HG02678 (cell line): ENCODE results near the gene COL11A2.

Experiments used
- ATAC-seq: cut with Tn5 transposase; IDR thresholded peaks from one replicate; pipeline ENCODE4 v1.9.1; 2021; ENCODE audit warnings: mild to moderate bottlenecking, moderate library complexity; ENCODE audit not compliant: unreplicated experiment

Gene COL11A2

GRCh38 chr6:33193619-33194018 lies 1.4 kb upstream of the COL11A2 start:
- no peak for ATAC-seq

GRCh38 chr6:33192671-33193602 lies 670 bp upstream of the COL11A2 start:
- no peak for ATAC-seq

GRCh38 chr6:33191383-33192104 lies 723 bp downstream of the COL11A2 start:
- ATAC-seq = no peak

- no peak for ATAC-seq
Measured at GRCh38 chr6:33190504-33191107, 1.7 kb downstream of the COL11A2 start.

GRCh38 chr6:33189625-33190448 lies 2.4 kb downstream of the COL11A2 start:
- ATAC-seq = no peak

GRCh38 chr6:33189164-33189563 lies 3.1 kb downstream of the COL11A2 start:
- no peak for ATAC-seq

GRCh38 chr6:33187809-33188208 lies 4.5 kb downstream of the COL11A2 start:
- ATAC-seq = no peak

- ATAC-seq = no peak
Measured at GRCh38 chr6:33185654-33186187, 6.5 kb downstream of the COL11A2 start.

- no peak for ATAC-seq
Measured at GRCh38 chr6:33185190-33185589, 7.1 kb downstream of the COL11A2 start.

- ATAC-seq = no peak
Measured at GRCh38 chr6:33183071-33183683, 9.1 kb downstream of the COL11A2 start.

GRCh38 chr6:33181141-33181540 lies 11.1 kb downstream of the COL11A2 start:
- no peak for ATAC-seq

GRCh38 chr6:33178755-33179475 lies 13.4 kb downstream of the COL11A2 start:
- no peak for ATAC-seq

GRCh38 chr6:33177552-33178446 lies 14.5 kb downstream of the COL11A2 start:
- ATAC-seq = no peak

- no peak for ATAC-seq
Measured at GRCh38 chr6:33176906-33177305, 15.4 kb downstream of the COL11A2 start.

- ATAC-seq = no peak
Measured at GRCh38 chr6:33175436-33176069, 16.7 kb downstream of the COL11A2 start.

GRCh38 chr6:33174784-33175183 lies 17.5 kb downstream of the COL11A2 start:
- no peak for ATAC-seq

GRCh38 chr6:33173535-33174180 lies 18.6 kb downstream of the COL11A2 start:
- no peak for ATAC-seq
